K562 (cell line): ENCODE results near the gene S100A1. TPM values are rescaled to one million over a fixed set of nuclear protein-coding genes. Genes with fewer than 3 reads are reported as not detected.

ENCODE experiments used
- ATAC-seq: fragments of 200-7000 bp; cut with Tn5 transposase; 3 replicates; pipeline ENCODE4 v1.9.1; 2020; ENCODE audit warnings: moderate library complexity
- BruUV-seq: library from RNA; stranded (reverse); fragments of 400-500 nt; replicated peaks from 2 replicates; lab custom pipeline; 2021; lab: Mats Ljungman, UMichigan
- CTCF ChIA-PET: fragments of 300-600 bp; formaldehyde crosslinking; extraction: SDS; loops from one replicate; lab custom pipeline; 2021; ENCODE audit warnings: low intra/inter-chr PET ratio; lab: Yijun Ruan, JAX
- POLR2A ChIA-PET: fragments of 300-600, 350-650 bp; sonication (Branson Sonifier 250); formaldehyde crosslinking; extraction: SDS; loops from one replicate; lab custom pipeline; 2021; ENCODE audit warnings: antibody characterized with exemption, inconsistent platforms; lab: Yijun Ruan, JAX
- DNase-seq, 4 experiments: peaks; one replicate each; pipeline versions ENCODE4 v3.0.0 to v3.0.0-alpha.2; 2011 to 2018; ENCODE audit warnings: low spot score in 3 of 4, mixed read lengths in 3 of 4; ENCODE audit errors: extremely low read depth in 1 of 4
- FAIRE-seq: peaks from 2 replicates; lab custom pipeline; 2011; peaks lifted over from hg19 to GRCh38; lab: Jason Lieb, UNC
- H2AFZ ChIP-seq: 2 replicates; pipeline ENCODE4 v1.6.0; 2011; ENCODE audit warnings: low read depth, low read length, control low read depth, inconsistent platforms
- H3K27ac ChIP-seq: fragments of 200-600 bp; 3 replicates; pipeline ENCODE4 v1.8.0; 2011; ENCODE audit warnings: low read depth, mild to moderate bottlenecking, control low read depth, inconsistent platforms, low read length, moderate library complexity, mixed read lengths; ENCODE audit errors: extremely low read depth
- H3K27me3 ChIP-seq, 2 experiments: fragments of 300-600 bp in 1 of 2; 2 replicates in 1 of 2; 3 replicates in 1 of 2; pipeline versions ENCODE4 v1.6.0 to v1.8.0; 2011; ENCODE audit warnings: inconsistent platforms in 2 of 2, low read length in 2 of 2, mild to moderate bottlenecking in 1 of 2, mixed read lengths in 1 of 2, moderate library complexity in 1 of 2; ENCODE audit not compliant: control insufficient read depth in 2 of 2, insufficient read depth in 2 of 2
- H3K36me3 ChIP-seq: fragments of 300-600 bp; 3 replicates; pipeline ENCODE4 v1.8.0; 2011; ENCODE audit warnings: mild to moderate bottlenecking, low read length, inconsistent platforms; ENCODE audit not compliant: control insufficient read depth, insufficient read depth
- H3K4me1 ChIP-seq, 2 experiments: fragments of 200-600 bp in 1 of 2; replicated peaks in 1 of 2; 2 replicates in 1 of 2; 3 replicates in 1 of 2; pipeline versions ENCODE4 v1.5.1 to v1.8.0; 2011; ENCODE audit warnings: inconsistent platforms in 2 of 2, low read length in 2 of 2, mild to moderate bottlenecking in 1 of 2, mixed read lengths in 1 of 2, moderate library complexity in 1 of 2; ENCODE audit not compliant: control insufficient read depth in 2 of 2, insufficient read depth in 2 of 2
- H3K4me2 ChIP-seq: 2 replicates; pipeline ENCODE4 v1.6.1; 2011; ENCODE audit warnings: low read length, control low read depth, inconsistent platforms, mixed read lengths; ENCODE audit not compliant: insufficient read depth
- H3K4me3 ChIP-seq: fragments of 200-600 bp; sonication (generic), shearing (Covaris generic); 2 replicates; pipeline ENCODE4 v1.5.1; 2016; ENCODE audit warnings: control low read depth, inconsistent platforms
- H3K79me2 ChIP-seq: fragments of 200-600 bp; 3 replicates; pipeline ENCODE4 v1.8.0; 2011; ENCODE audit warnings: low read length, inconsistent platforms; ENCODE audit not compliant: control insufficient read depth, insufficient read depth
- H3K9ac ChIP-seq, 2 experiments: 2 replicates each; pipeline versions ENCODE4 v1.6.0 to v1.6.1; 2011; ENCODE audit warnings: low read depth in 2 of 2, low read length in 2 of 2, control low read depth in 1 of 2, inconsistent platforms in 1 of 2, mild to moderate bottlenecking in 1 of 2, mixed read lengths in 1 of 2; ENCODE audit not compliant: insufficient read depth in 1 of 2
- H3K9me1 ChIP-seq: one replicate; pipeline ENCODE4 v1.6.0; 2011; ENCODE audit warnings: inconsistent platforms, mild to moderate bottlenecking, low read length, moderate library complexity; ENCODE audit not compliant: control insufficient read depth, insufficient read depth
- H3K9me3 ChIP-seq: replicated peaks from 2 replicates; pipeline ENCODE4 v1.5.1; 2011; ENCODE audit warnings: low read depth, low read length, inconsistent platforms; ENCODE audit not compliant: control insufficient read depth, insufficient read depth
- H4K20me1 ChIP-seq: replicated peaks from 2 replicates; pipeline ENCODE4 v1.6.1; 2011; ENCODE audit warnings: low read length, inconsistent platforms, mixed read lengths; ENCODE audit not compliant: control insufficient read depth, insufficient read depth
- ATF7 ChIP-seq: fragments of 450-650 bp; IDR thresholded peaks from 2 replicates; pipeline ENCODE4 v1.7.1; 2014; ENCODE audit warnings: mild to moderate bottlenecking, moderate library complexity
- BRCA1 ChIP-seq, 2 experiments: fragments of 450-650 bp in 1 of 2; sonication (generic) in 1 of 2; formaldehyde crosslinking in 1 of 2; IDR thresholded peaks; 2 replicates each; pipeline versions ENCODE4 v1.5.0 to v1.6.1; 2017 to 2020; ENCODE audit warnings: mild to moderate bottlenecking in 1 of 2, missing genetic modification reagents in 1 of 2
- CTBP1 ChIP-seq: fragments of 450-650 bp; IDR thresholded peaks from 2 replicates; pipeline ENCODE4 v1.6.1; 2016; ENCODE audit warnings: borderline replicate concordance
- DDX20 ChIP-seq: fragments of 450-650 bp; IDR thresholded peaks from 2 replicates; pipeline ENCODE4 v1.6.1; 2016; ENCODE audit warnings: missing genetic modification characterization, low read depth, mild to moderate bottlenecking, missing compliant biosample characterization, moderate library complexity
- DMBX1 ChIP-seq: fragments of 250-450 bp; sonication (Bioruptor Pico); IDR thresholded peaks from 2 replicates; pipeline ENCODE4 v1.8.0; 2022; ENCODE audit warnings: inconsistent platforms, mild to moderate bottlenecking, moderate library complexity, borderline replicate concordance
- DPF2 ChIP-seq: fragments of 450-650 bp; IDR thresholded peaks from 2 replicates; pipeline ENCODE4 v1.6.1; 2016
- FOXK2 ChIP-seq, 2 experiments: fragments of 450-650 bp; IDR thresholded peaks in 1 of 2; conservative IDR thresholded peaks in 1 of 2; 2 replicates each; pipeline ENCODE4 v1.6.1; 2016; ENCODE audit warnings: low read depth in 2 of 2, mild to moderate bottlenecking in 1 of 2
- GATAD2B ChIP-seq: fragments of 450-650 bp; IDR thresholded peaks from 2 replicates; pipeline ENCODE4 v1.6.1; 2017; ENCODE audit warnings: mild to moderate bottlenecking, borderline replicate concordance
- HNRNPLL ChIP-seq: fragments of 200-400 bp; formaldehyde crosslinking; IDR thresholded peaks from 2 replicates; pipeline ENCODE4 v1.6.1; 2017; ENCODE audit warnings: low read length, low read depth, mild to moderate bottlenecking; ENCODE audit not compliant: poor library complexity, severe bottlenecking
- KLF10 ChIP-seq: fragments of 250-450 bp; sonication (Bioruptor Pico); IDR thresholded peaks from 2 replicates; pipeline ENCODE4 v1.6.1; 2021; ENCODE audit warnings: matching md5 sums
- MBD2 ChIP-seq: sonication (generic); IDR thresholded peaks from 2 replicates; pipeline ENCODE4 v1.6.1; 2016; ENCODE audit warnings: low read depth, borderline replicate concordance
- NFIC ChIP-seq: fragments of 450-650 bp; IDR thresholded peaks from 2 replicates; pipeline ENCODE4 v1.6.1; 2017; ENCODE audit warnings: mild to moderate bottlenecking, inconsistent platforms
- PHTF2 ChIP-seq: fragments of 250-450 bp; sonication (Bioruptor Pico); IDR thresholded peaks from 2 replicates; pipeline ENCODE4 v1.5.0; 2021; ENCODE audit warnings: mild to moderate bottlenecking
- RBBP5 ChIP-seq: fragments of 200-600 bp; sonication (generic); IDR thresholded peaks from 2 replicates; pipeline ENCODE4 v1.6.1; 2012; ENCODE audit warnings: borderline replicate concordance, mild to moderate bottlenecking, low read length, control low read depth, inconsistent platforms; ENCODE audit not compliant: insufficient read depth, poor library complexity, severe bottlenecking
- SMAD3 ChIP-seq: fragments of 450-650 bp; formaldehyde crosslinking; conservative IDR thresholded peaks from 2 replicates; pipeline ENCODE4 v1.4.0; 2020; ENCODE audit warnings: mild to moderate bottlenecking
- SMARCA5 ChIP-seq: fragments of 450-650 bp; IDR thresholded peaks from 2 replicates; pipeline ENCODE4 v1.6.1; 2016
- STAG1 ChIP-seq: sonication (generic); formaldehyde crosslinking; IDR thresholded peaks from 2 replicates; pipeline ENCODE4 v1.5.0; 2020; ENCODE audit warnings: missing genetic modification reagents, borderline replicate concordance
- SUPT5H ChIP-seq: fragments of 450-650 bp; IDR thresholded peaks from 2 replicates; pipeline ENCODE4 v1.6.1; 2016
- TCF3 ChIP-seq: sonication (generic); formaldehyde crosslinking; IDR thresholded peaks from 2 replicates; pipeline ENCODE4 v1.4.0; 2020; ENCODE audit warnings: mild to moderate bottlenecking, missing genetic modification reagents
- YY1 ChIP-seq, 3 experiments: IDR thresholded peaks; 2 replicates each; pipeline ENCODE4 v1.6.1; 2011; ENCODE audit warnings: low read length in 2 of 3, mild to moderate bottlenecking in 2 of 3, moderate library complexity in 2 of 3, borderline replicate concordance in 1 of 3, control low read depth in 1 of 3, low read depth in 1 of 3; ENCODE audit not compliant: insufficient read depth in 3 of 3, insufficient replicate concordance in 2 of 3, control insufficient read depth in 1 of 3, insufficient read length in 1 of 3; ENCODE audit errors: extremely low read depth in 1 of 3
- ZFP30 ChIP-seq: fragments of 250-450 bp; sonication (Bioruptor Pico); IDR thresholded peaks from 2 replicates; pipeline ENCODE4 v1.8.0; 2022; ENCODE audit warnings: moderate library complexity, mild to moderate bottlenecking, inconsistent platforms, borderline replicate concordance
- ZKSCAN8 ChIP-seq: fragments of 200-800 bp; sonication (Bioruptor generic); IDR thresholded peaks from 2 replicates; pipeline ENCODE4 v1.6.1; 2016; ENCODE audit warnings: missing genetic modification characterization, missing compliant biosample characterization
- ZNF217 ChIP-seq: sonication (generic); formaldehyde crosslinking; IDR thresholded peaks from 2 replicates; pipeline ENCODE4 v1.8.0; 2022; ENCODE audit warnings: mild to moderate bottlenecking, missing genetic modification reagents
- ZNF23 ChIP-seq: fragments of 250-450 bp; sonication (Bioruptor Pico); IDR thresholded peaks from 2 replicates; pipeline ENCODE4 v1.4.0; 2020; ENCODE audit warnings: mild to moderate bottlenecking
- WGBS: fragments of 100-300 bp; shearing (Covaris generic); methylation state at CpG from one replicate; pipeline ENCODE4 v1.1.6; 2016; ENCODE audit warnings: low coverage, mixed read lengths; ENCODE audit not compliant: insufficient coverage; ENCODE audit errors: missing lambda C conversion rate; 5-methylcytosine and 5-hydroxymethylcytosine counted together
- in situ Hi-C: fragments of 300-500 bp; cut with MboI; formaldehyde crosslinking; loops from 4 replicates; pipeline ENCODE4 v1.15.0; 2018; ENCODE audit warnings: inconsistent platforms, mixed read lengths
- intact Hi-C: fragments of 100-400 bp; cut with micrococcal nuclease; formaldehyde crosslinking; loops from 2 replicates; pipeline ENCODE4 v1.14.2; 2022
- polyA plus RNA-seq, 8 experiments: library from polyadenylated mRNA; depleted of rRNA in 4 of 8; stranded (reverse) in 5 of 8; unstranded in 3 of 8; fragments of >200 nt; fragmentation: Nextera tagmentation in 2 of 8; fragmentation: Illumina TruSeq in 1 of 8; extraction: Ambion mirVana in 2 of 8; extraction: Trizol in 1 of 8; gene quantifications; 2 replicates each; pipeline versions ENCODE4 v1.2.1 to v1.2.3, GENCODE V29; 2011 to 2014; ENCODE audit warnings: inconsistent platforms in 1 of 8, missing spikeins in 1 of 8
- total RNA-seq, 7 experiments: library from RNA; depleted of rRNA in 6 of 7; stranded (reverse); fragments of >200 nt in 6 of 7; fragmentation: Illumina TruSeq in 2 of 7; extraction: Trizol in 2 of 7; gene quantifications; 2 replicates each; pipeline versions ENCODE4 v1.2.1 to v1.2.3, GENCODE V29; 2011 to 2021; ENCODE audit warnings: low replicate concordance in 1 of 7
- TF ChIP-seq, protein P1 (sequence below): fragments of 450-650 bp; IDR thresholded peaks from 2 replicates; pipeline ENCODE4 v1.6.1; 2016

The S100A1 gene
- total and polyA plus RNA-seq, 9 of the 15 experiments (the other 6 are each of a cell fraction or from before 2014, with no cell fraction given), result 0.44 to 30.1 (median 12.7) TPM

DNA sequence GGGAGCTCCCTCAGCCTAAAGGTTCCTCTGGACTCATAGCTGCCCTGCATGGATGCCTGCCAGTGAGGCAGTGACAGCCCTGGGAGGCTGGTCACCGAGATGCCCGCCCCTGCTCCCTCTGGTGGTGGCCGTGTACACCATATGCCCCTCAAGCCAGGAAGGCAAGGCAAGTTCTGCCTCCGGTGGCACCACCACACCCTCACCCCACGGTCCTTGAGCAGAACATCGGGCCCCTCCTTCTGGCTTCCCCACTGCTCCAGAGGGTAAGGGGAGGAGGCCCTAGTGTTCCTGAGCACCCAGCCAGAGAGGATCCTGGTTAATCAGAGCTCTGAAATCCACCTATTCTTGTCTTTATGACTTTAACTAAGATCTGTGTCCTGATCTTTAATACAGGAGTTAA is 10.6 kb upstream of the S100A1 start (continued):
- TF ChIP-seq ZFP30 (CRISPR knock-in tag) (no peak), ZNF217 (CRISPR knock-in tag) (no peak), YY1 (IDR thresholded peaks at IDR 0.05; ENCODE audit: borderline replicate concordance in 1 of 3, control insufficient read depth in 1 of 3, extremely low read depth in 1 of 3, insufficient read depth in 3 of 3, insufficient read length in 1 of 3, insufficient replicate concordance in 2 of 3, low read depth in 1 of 3, low read length in 2 of 3) (peak in 1 of 3 experiments; percentile 11), SMARCA5 (no peak), MBD2 (no peak), GATAD2B (no peak), FOXK2 (conservative IDR thresholded peaks at IDR 0.05 in 1 of 2, IDR thresholded peaks at IDR 0.05 in 1 of 2; ENCODE audit: low read depth in 2 of 2) (no peak), CTBP1 (peak; percentile 51; the same call in 1 of the 2 replicates)
- TF ChIP-seq, protein P1, sequence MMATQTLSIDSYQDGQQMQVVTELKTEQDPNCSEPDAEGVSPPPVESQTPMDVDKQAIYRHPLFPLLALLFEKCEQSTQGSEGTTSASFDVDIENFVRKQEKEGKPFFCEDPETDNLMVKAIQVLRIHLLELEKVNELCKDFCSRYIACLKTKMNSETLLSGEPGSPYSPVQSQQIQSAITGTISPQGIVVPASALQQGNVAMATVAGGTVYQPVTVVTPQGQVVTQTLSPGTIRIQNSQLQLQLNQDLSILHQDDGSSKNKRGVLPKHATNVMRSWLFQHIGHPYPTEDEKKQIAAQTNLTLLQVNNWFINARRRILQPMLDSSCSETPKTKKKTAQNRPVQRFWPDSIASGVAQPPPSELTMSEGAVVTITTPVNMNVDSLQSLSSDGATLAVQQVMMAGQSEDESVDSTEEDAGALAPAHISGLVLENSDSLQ, result 0 out of 2 replicates have a peak, but pooled peaks have one; percentile 9

- no TSS peak for BruUV-seq
- Histone ChIP-seq H3K27ac (no peak overlapping the region), H3K9ac (no peak overlapping the region), H3K4me1 (peaks cover 9 to 20% of the 10 kb centered on the region in 2 experiments; a peak in 4 of 5 replicates), H3K4me3 (no peak overlapping the region), H3K9me1 (no peaks in the 10 kb centered on the region), H3K27me3 (no peaks in the 10 kb centered on the region), H3K4me2 (no peak overlapping the region), H2AFZ (no peak overlapping the region), H3K9me3 (no peaks in the 10 kb centered on the region), H4K20me1 (no peaks in the 10 kb centered on the region), H3K36me3 (no peaks in the 10 kb centered on the region), H3K79me2 (no peaks in the 10 kb centered on the region)
- ATAC-seq, result no peak
- DNase-seq, result no peak
- in situ Hi-C loops (no loop called here), intact Hi-C loops (no loop called here)
- CTCF ChIA-PET, result no interaction called here
- POLR2A ChIA-PET, result interaction anchor here (0.6 to 6.8 kb wide), 6 partner anchors 8 to 371 kb away, joined by 3 to 70 read pairs (median 4); partner anchors contain the start of genes RPS27, S100A1 and S100A13
- 62% methylated on average over 6 of the region's 6 CpGs for WGBS
- no peak for FAIRE-seq
- TF ChIP-seq SMAD3 (no peak), PHTF2 (no peak), ATF7 (no peak), STAG1 (CRISPR knock-in tag) (no peak), BRCA1 (IDR thresholded peaks at IDR 0.05) (no peak), BRCA1 (CRISPR knock-in tag; IDR thresholded peaks at IDR 0.05) (no peak), HNRNPLL (no peak), ZKSCAN8 (CRISPR knock-in tag) (no peak), NFIC (no peak), RBBP5 (no peak), DMBX1 (CRISPR knock-in tag) (no peak), KLF10 (CRISPR knock-in tag) (no peak), DDX20 (tag) (no peak), ZNF23 (CRISPR knock-in tag) (no peak), DPF2 (no peak), TCF3 (CRISPR knock-in tag) (no peak), SUPT5H (no peak)
Observed at GRCh38 chr1:153619171-153619570, 9.1 kb upstream of the S100A1 start.
